ENCODE measurements around the gene CCNE1. TPM values are rescaled to one million over a fixed set of nuclear protein-coding genes. Genes with fewer than 3 reads are reported as not detected.
"Not testable (repeated sequence)": the region's sequence is repeated elsewhere in the genome, so short reads cannot be mapped to it uniquely, and the experiment has no call there.

Gene CCNE1
- total and polyA plus RNA-seq, 5 donors, result 2.1 to 5.1 (median 3.1) TPM

GRCh38 chr19:29789007-29789406, 22.8 kb upstream of the CCNE1 start:
- ATAC-seq, result no peak
- Histone ChIP-seq H3K4me3 (ENCODE audit: low read length) (no peak overlapping the region), H3K9me3 (ENCODE audit: control insufficient read depth, low read length) (no peaks in the 10 kb centered on the region), H3K27ac (ENCODE audit: low read length) (no peak overlapping the region), H3K4me1 (ENCODE audit: control insufficient read depth, insufficient read depth, low read length) (no peaks in the 10 kb centered on the region), H3K27me3 (ENCODE audit: control insufficient read depth, insufficient read depth) (no peaks in the 10 kb centered on the region)
- WGBS, result 91% methylated on average over 3 of the region's 3 CpGs
- intact Hi-C loops (cut with DNase I), result no loop called here
- DNase-seq, result no peak

- H3K27ac ChIP-seq (ENCODE audit: low read length), result no peak overlapping the region
- no peaks in the 10 kb centered on the region for H3K9me3 ChIP-seq (ENCODE audit: control insufficient read depth, low read length)
- no peak overlapping the region for H3K4me3 ChIP-seq (ENCODE audit: low read length)
- H3K4me1 ChIP-seq (ENCODE audit: control insufficient read depth, insufficient read depth, low read length), result no peaks in the 10 kb centered on the region
- H3K27me3 ChIP-seq (ENCODE audit: control insufficient read depth, insufficient read depth), result no peaks in the 10 kb centered on the region
- 86% methylated on average over 11 of the region's 11 CpGs for WGBS
- intact Hi-C loops (cut with DNase I), result no loop called here
- DNase-seq (no peak), ATAC-seq (no peak)
Measured at GRCh38 chr19:29793116-29793727, 18.6 kb upstream of the CCNE1 start.

- WGBS, result 84% methylated on average over 7 of the region's 7 CpGs
- intact Hi-C loops (cut with DNase I), result not testable (repeated sequence)
Measured at GRCh38 chr19:29794490-29794889, 17.3 kb upstream of the CCNE1 start.

GRCh38 chr19:29795461-29796172, 16.2 kb upstream of the CCNE1 start:
- H3K9me3 ChIP-seq (ENCODE audit: control insufficient read depth, low read length), result no peaks in the 10 kb centered on the region
- intact Hi-C loops (cut with DNase I), result no loop called here
- H3K27me3 ChIP-seq (ENCODE audit: control insufficient read depth, insufficient read depth), result no peaks in the 10 kb centered on the region
- H3K4me3 ChIP-seq (ENCODE audit: low read length), result no peak overlapping the region
- no peaks in the 10 kb centered on the region for H3K4me1 ChIP-seq (ENCODE audit: control insufficient read depth, insufficient read depth, low read length)
- WGBS, result 82% methylated on average over 16 of the region's 16 CpGs
- DNase-seq (no peak), ATAC-seq (no peak)
- no peak overlapping the region for H3K27ac ChIP-seq (ENCODE audit: low read length)

More at GRCh38 chr19:29794490-29794889, 17.3 kb upstream of the CCNE1 start:
- ATAC-seq; DNase-seq; H3K9me3 ChIP-seq (ENCODE audit: control insufficient read depth, low read length); H3K27me3 ChIP-seq (ENCODE audit: control insufficient read depth, insufficient read depth); H3K4me3 ChIP-seq (ENCODE audit: low read length); H3K4me1 ChIP-seq (ENCODE audit: control insufficient read depth, insufficient read depth, low read length); H3K27ac ChIP-seq (ENCODE audit: low read length): not testable (repeated sequence)

- Histone ChIP-seq H3K4me1 (ENCODE audit: control insufficient read depth, insufficient read depth, low read length) (no peaks in the 10 kb centered on the region), H3K4me3 (ENCODE audit: low read length) (no peak overlapping the region), H3K27ac (ENCODE audit: low read length) (no peak overlapping the region), H3K9me3 (ENCODE audit: control insufficient read depth, low read length) (no peaks in the 10 kb centered on the region), H3K27me3 (ENCODE audit: control insufficient read depth, insufficient read depth) (no peaks in the 10 kb centered on the region)
- ATAC-seq, result no peak
- 58% methylated on average over 9 of the region's 9 CpGs for WGBS
- DNase-seq, result no peak
- intact Hi-C loops (cut with DNase I), result no loop called here
Measured at GRCh38 chr19:29796173-29796573, 15.6 kb upstream of the CCNE1 start.

- 51% methylated on average over 9 of the region's 9 CpGs for WGBS
- H3K27ac ChIP-seq (ENCODE audit: low read length), result no peak overlapping the region
- H3K27me3 ChIP-seq (ENCODE audit: control insufficient read depth, insufficient read depth), result no peaks in the 10 kb centered on the region
- no peak overlapping the region for H3K4me3 ChIP-seq (ENCODE audit: low read length)
- ATAC-seq, result no peak
- intact Hi-C loops (cut with DNase I), result no loop called here
- H3K4me1 ChIP-seq (ENCODE audit: control insufficient read depth, insufficient read depth, low read length), result no peaks in the 10 kb centered on the region
- DNase-seq, result no peak
- no peaks in the 10 kb centered on the region for H3K9me3 ChIP-seq (ENCODE audit: control insufficient read depth, low read length)
Measured at GRCh38 chr19:29798774-29799497, 12.9 kb upstream of the CCNE1 start.

GRCh38 chr19:29800100-29800825, 11.5 kb upstream of the CCNE1 start:
- no peak for ATAC-seq
- Histone ChIP-seq H3K9me3 (ENCODE audit: control insufficient read depth, low read length) (no peaks in the 10 kb centered on the region), H3K27me3 (ENCODE audit: control insufficient read depth, insufficient read depth) (no peaks in the 10 kb centered on the region), H3K27ac (ENCODE audit: low read length) (no peak overlapping the region), H3K4me1 (ENCODE audit: control insufficient read depth, insufficient read depth, low read length) (no peaks in the 10 kb centered on the region), H3K4me3 (ENCODE audit: low read length) (no peak overlapping the region)
- intact Hi-C loops (cut with DNase I), result no loop called here
- DNase-seq, result no peak
- WGBS, result 74% methylated on average over 12 of the region's 12 CpGs

GRCh38 chr19:29803951-29804350, 7.8 kb upstream of the CCNE1 start:
- intact Hi-C loops (cut with DNase I); DNase-seq: not testable (repeated sequence)

GRCh38 chr19:29804493-29804892, 7.3 kb upstream of the CCNE1 start:
- Histone ChIP-seq H3K27ac (ENCODE audit: low read length) (no peak overlapping the region), H3K4me3 (ENCODE audit: low read length) (no peak overlapping the region), H3K9me3 (ENCODE audit: control insufficient read depth, low read length) (no peaks in the 10 kb centered on the region), H3K4me1 (ENCODE audit: control insufficient read depth, insufficient read depth, low read length) (peaks cover 4% of the 10 kb centered on the region), H3K27me3 (ENCODE audit: control insufficient read depth, insufficient read depth) (no peaks in the 10 kb centered on the region)
- WGBS, result 74% methylated on average over 3 of the region's 3 CpGs
- DNase-seq (no peak), ATAC-seq (no peak)
- intact Hi-C loops (cut with DNase I), result no loop called here

More at GRCh38 chr19:29803951-29804350, 7.8 kb upstream of the CCNE1 start:
- not testable (repeated sequence) for ATAC-seq; H3K4me3 ChIP-seq (ENCODE audit: low read length); H3K27me3 ChIP-seq (ENCODE audit: control insufficient read depth, insufficient read depth); H3K9me3 ChIP-seq (ENCODE audit: control insufficient read depth, low read length); H3K27ac ChIP-seq (ENCODE audit: low read length); H3K4me1 ChIP-seq (ENCODE audit: control insufficient read depth, insufficient read depth, low read length)
- WGBS, result 90% methylated on average over 13 of the region's 13 CpGs

GRCh38 chr19:29805031-29805965, 6.5 kb upstream of the CCNE1 start:
- Histone ChIP-seq H3K4me1 (ENCODE audit: control insufficient read depth, insufficient read depth, low read length) (peaks cover 4% of the 10 kb centered on the region), H3K27ac (ENCODE audit: low read length) (no peak overlapping the region), H3K27me3 (ENCODE audit: control insufficient read depth, insufficient read depth) (no peaks in the 10 kb centered on the region), H3K9me3 (ENCODE audit: control insufficient read depth, low read length) (no peaks in the 10 kb centered on the region), H3K4me3 (ENCODE audit: low read length) (no peak overlapping the region)
- DNase-seq (no peak), ATAC-seq (no peak)
- 61% methylated on average over 18 of the region's 18 CpGs for WGBS
- intact Hi-C loops (cut with DNase I), result no loop called here
